ENCODE data around the gene LTBP3.

GRCh38 chr11:65506290-65506771 lies 51.8 kb downstream of the LTBP3 start:
- TF ChIP-seq POLR2A (IDR thresholded peaks at IDR 0.05; ENCODE audit: low read depth, low read length) (no peak), POLR2AphosphoS5 (IDR thresholded peaks at IDR 0.05; ENCODE audit: low read depth, low read length) (no peak), TAF1 (IDR thresholded peaks at IDR 0.05; ENCODE audit: borderline replicate concordance, low read depth, low read length) (no peak)

Measured in GM12892 (cell line).